ENCODE measurements around the gene SLC7A5. TPM values are rescaled to one million over a fixed set of nuclear protein-coding genes. Genes with fewer than 3 reads are reported as not detected.
"Not testable (repeated sequence)": the region's sequence is repeated elsewhere in the genome, so short reads cannot be mapped to it uniquely, and the experiment has no call there.

Gene SLC7A5
- total RNA-seq, 1 donor from 2014 or later = 7.6 TPM

GRCh38 chr16:87828071-87828906 lies 41.0 kb downstream of the SLC7A5 start:
- H3K9me3 ChIP-seq = no peaks in the 10 kb centered on the region
- no peak overlapping the region for H3K27ac ChIP-seq
- no peaks in the 10 kb centered on the region for H3K36me3 ChIP-seq
- H3K4me3 ChIP-seq = no peak overlapping the region
- no peak for TF ChIP-seq CTCF (IDR thresholded peaks at IDR 0.05)
- H3K27me3 ChIP-seq = no peaks in the 10 kb centered on the region
- no peak for DNase-seq (ENCODE audit: low spot score in 2 of 2)
- intact Hi-C loops (cut with DNase I) = no loop called here
- no peaks in the 10 kb centered on the region for H3K4me1 ChIP-seq

- H3K27me3 ChIP-seq; intact Hi-C loops (cut with DNase I); H3K9me3 ChIP-seq; H3K4me1 ChIP-seq; H3K27ac ChIP-seq; DNase-seq (ENCODE audit: low spot score in 2 of 2); H3K4me3 ChIP-seq; H3K36me3 ChIP-seq: not testable (repeated sequence)
Measured at GRCh38 chr16:87827588-87827915, 41.8 kb downstream of the SLC7A5 start.

GRCh38 chr16:87826798-87827587 lies 42.3 kb downstream of the SLC7A5 start:
- no peaks in the 10 kb centered on the region for H3K36me3 ChIP-seq
- DNase-seq (ENCODE audit: low spot score in 2 of 2) = no peak
- no peaks in the 10 kb centered on the region for H3K9me3 ChIP-seq
- no peak overlapping the region for H3K4me3 ChIP-seq
- H3K4me1 ChIP-seq = no peaks in the 10 kb centered on the region
- H3K27me3 ChIP-seq = no peaks in the 10 kb centered on the region
- intact Hi-C loops (cut with DNase I) = no loop called here
- H3K27ac ChIP-seq = no peak overlapping the region
- TF ChIP-seq CTCF (IDR thresholded peaks at IDR 0.05) = no peak

- H3K4me1 ChIP-seq; H3K4me3 ChIP-seq; intact Hi-C loops (cut with DNase I); H3K27me3 ChIP-seq; DNase-seq (ENCODE audit: low spot score in 2 of 2); H3K27ac ChIP-seq; H3K36me3 ChIP-seq; H3K9me3 ChIP-seq: not testable (repeated sequence)
Measured at GRCh38 chr16:87826407-87826797, 42.9 kb downstream of the SLC7A5 start.

- H3K9me3 ChIP-seq; H3K27ac ChIP-seq; H3K4me1 ChIP-seq; DNase-seq (ENCODE audit: low spot score in 2 of 2); H3K27me3 ChIP-seq; H3K4me3 ChIP-seq; H3K36me3 ChIP-seq; intact Hi-C loops (cut with DNase I): not testable (repeated sequence)
Measured at GRCh38 chr16:87825842-87826120, 43.5 kb downstream of the SLC7A5 start.

GRCh38 chr16:87824991-87825841 lies 44.1 kb downstream of the SLC7A5 start:
- no peak for TF ChIP-seq CTCF (IDR thresholded peaks at IDR 0.05)
- H3K4me1 ChIP-seq = no peaks in the 10 kb centered on the region
- no peaks in the 10 kb centered on the region for H3K36me3 ChIP-seq
- H3K27me3 ChIP-seq = no peaks in the 10 kb centered on the region
- no peak overlapping the region for H3K4me3 ChIP-seq
- intact Hi-C loops (cut with DNase I) = no loop called here
- H3K9me3 ChIP-seq = no peaks in the 10 kb centered on the region
- no peak overlapping the region for H3K27ac ChIP-seq
- DNase-seq (ENCODE audit: low spot score in 2 of 2) = no peak
